GM21576 (cell line): ENCODE results near the gene GBE1.
"Not testable (repeated sequence)": the region's sequence is repeated elsewhere in the genome, so short reads cannot be mapped to it uniquely, and the experiment has no call there.

ENCODE experiments used
- ATAC-seq: cut with Tn5 transposase; IDR thresholded peaks from one replicate; pipeline ENCODE4 v1.9.1; 2021; ENCODE audit warnings: mild to moderate bottlenecking, moderate library complexity; ENCODE audit not compliant: unreplicated experiment

The GBE1 gene

DNA sequence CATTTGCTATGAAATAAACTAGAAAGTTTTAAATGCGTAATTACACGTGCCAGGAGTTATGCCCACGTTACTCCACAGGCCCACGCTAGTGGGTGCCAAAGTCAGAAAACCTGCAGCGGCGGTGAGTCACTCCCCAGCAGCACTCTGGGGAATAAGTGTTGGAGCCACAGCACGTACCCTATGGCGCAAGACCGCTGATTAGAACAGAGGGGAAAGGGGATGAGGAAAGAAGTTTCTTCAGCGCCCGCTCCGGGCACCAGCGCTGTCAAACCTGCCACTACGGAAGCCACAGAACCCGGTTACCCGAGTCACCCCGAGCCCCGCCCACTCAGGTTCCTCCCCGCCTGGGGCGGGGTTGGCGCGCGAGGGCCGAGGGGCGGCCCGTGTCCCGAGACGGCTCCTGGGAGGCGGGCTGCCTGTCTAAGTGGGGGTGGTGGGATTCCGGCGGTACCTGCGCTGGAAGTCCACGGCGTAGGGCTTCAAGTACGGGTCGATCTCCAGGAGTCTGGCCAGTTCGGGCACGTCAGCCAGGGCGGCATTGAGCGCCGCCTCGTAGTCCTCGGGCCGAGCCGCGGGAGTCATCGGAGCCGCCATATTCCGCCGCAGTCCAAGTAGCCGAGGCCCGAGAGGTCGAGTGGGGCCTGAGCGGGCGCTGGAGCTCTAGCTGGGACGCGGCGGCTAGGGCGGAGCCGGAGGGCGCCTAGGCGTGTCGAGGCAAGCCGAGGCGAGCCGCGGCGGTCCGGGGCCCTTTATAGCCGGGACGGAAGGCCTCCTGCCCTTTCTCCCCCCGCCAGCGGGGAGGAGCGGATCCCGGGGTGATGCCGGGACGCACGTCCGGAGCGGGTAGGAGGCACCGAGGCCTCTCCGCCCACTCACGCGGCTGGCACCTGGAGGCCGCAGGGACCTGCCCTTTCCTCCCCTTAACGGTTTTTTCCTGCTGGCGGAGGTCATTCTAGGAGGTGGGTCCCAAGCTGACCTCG lies at the start of gene GBE1:
Gene GBE1, minus strand, starts transcription at position 722 of the 980 bp plus-strand sequence. Its CDS starts 128 bp downstream, at position 594.
- ATAC-seq = peak; percentile 84

DNA sequence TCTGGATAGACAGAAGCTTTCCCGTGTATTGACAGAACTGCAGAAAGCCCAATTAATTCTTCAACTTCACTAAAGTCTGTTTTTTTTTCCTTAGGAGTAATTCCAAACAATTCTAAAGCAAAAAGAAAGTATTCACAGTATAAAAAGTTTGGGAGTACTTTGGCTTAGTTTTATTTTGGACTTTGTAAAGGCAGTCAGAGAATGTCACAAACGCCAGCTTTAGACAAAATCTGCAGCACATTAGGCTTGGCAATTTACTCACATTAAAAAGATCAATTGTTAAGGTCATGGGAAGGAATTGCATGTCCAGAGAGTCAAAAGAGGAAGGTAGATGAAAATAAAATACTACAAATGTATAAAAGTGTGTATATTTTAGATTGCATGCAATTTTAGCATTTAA lies 47.5 kb upstream of the GBE1 start:
- no peak for ATAC-seq

DNA sequence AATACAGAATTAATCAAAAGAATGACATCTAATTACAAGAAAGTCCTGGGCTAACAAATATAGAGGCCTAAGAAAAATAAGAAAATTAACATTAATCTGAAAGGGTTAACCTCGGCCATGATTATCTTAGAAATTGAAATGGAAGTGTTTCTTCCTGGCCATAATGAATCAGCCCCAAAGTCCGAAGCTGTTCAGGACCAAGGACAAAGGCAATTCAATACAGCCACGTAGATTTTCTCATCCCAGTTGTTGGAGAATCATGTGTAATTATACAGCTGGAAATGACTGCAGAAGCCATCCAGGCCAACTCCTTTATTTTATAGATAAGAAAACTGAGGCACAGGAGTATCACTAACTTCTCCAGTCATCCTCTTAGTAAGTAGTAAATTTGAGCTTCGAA lies 38.0 kb upstream of the GBE1 start:
- no peak for ATAC-seq

DNA sequence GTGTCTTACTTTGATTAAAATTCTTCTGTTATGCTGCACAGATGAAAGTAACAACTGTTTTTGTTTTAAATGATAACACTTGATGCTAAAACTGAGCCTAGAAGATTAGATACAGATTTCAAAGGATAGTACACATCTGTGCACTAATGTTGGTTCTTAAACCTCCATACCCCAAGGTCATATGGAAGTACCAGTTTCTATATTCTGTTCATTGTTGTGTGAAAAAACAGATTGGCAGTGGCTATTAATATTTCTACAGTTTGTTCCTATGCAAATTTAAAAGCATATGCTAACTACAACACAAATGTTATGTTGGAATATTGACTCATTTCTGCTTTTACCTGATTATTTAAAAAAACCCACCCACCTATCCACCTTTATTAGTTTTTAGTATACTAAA lies 32.0 kb upstream of the GBE1 start:
- no peak for ATAC-seq

DNA sequence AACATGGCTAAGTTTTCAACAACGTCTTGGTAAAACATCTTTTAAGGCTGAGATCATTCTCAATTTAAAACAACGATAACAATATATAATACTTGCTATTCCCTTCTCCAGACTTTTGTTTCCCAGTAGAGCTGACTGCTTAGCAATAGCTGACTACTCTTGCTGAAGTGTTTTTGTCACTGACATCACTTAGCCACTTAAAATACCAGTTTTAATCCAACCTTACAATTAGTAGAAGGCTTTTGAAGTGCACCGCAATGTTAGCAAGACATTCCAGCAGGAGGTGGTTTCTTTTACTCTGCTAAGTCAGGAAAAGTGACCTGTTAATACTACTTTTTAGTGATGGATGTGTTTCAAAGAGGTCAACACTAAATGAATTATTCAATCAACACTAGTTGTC lies 28.7 kb upstream of the GBE1 start:
- ATAC-seq = no peak

DNA sequence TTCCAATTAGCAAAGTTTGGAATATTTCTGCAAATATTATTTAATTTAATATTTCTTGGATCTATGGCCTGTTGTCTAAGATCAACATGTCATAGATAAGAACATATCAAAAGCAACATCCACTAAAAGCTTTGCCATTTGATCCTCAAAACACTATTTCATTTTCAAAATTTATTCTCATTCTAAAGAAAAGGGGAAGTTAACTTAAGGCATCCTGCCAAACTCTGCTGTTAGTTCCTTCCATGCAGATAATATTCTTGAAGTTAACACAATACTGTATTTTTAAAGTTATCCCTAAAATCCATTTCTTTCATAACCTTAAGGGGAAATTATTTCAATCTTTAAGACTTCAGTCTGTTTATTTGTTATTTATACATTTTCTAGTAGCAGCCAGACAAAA lies 28.2 kb upstream of the GBE1 start:
- no peak for ATAC-seq

DNA sequence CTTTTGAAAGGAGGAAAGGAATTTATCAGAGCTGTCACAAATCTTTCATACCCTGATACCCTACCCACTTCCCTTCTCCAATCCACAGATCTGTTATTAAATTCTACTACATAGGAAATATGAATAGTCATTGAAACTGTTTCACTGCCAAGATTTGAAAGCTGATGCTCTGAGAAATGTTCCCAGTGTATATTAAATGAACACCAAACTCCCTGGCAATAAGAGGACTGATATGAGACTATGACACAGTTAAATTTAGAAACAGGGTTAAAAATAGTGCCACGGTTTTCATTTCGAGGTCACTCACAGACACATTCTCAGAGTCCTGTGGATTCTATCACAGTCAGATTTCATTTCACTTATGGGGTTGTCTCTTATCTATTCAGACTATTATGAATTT lies 27.2 kb upstream of the GBE1 start:
- ATAC-seq = peak; percentile 81

DNA sequence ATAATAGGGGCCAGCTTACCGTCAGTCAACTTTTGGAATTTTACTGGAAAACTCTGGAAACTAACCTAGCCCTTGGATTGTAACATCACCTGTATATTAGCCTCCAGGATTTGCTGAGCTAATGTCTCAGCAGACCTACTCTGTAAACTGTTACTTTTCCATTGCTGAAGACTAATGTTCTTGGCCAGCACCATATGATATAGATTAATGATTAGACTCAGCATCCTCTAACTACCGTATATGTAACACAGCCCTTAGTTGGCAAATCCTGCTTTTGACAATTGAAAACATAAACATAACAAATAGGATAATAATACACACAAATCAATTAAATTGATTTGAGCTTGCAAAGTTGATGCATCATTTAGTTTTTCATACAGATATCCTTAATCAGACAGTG lies 26.6 kb upstream of the GBE1 start:
- no peak for ATAC-seq

DNA sequence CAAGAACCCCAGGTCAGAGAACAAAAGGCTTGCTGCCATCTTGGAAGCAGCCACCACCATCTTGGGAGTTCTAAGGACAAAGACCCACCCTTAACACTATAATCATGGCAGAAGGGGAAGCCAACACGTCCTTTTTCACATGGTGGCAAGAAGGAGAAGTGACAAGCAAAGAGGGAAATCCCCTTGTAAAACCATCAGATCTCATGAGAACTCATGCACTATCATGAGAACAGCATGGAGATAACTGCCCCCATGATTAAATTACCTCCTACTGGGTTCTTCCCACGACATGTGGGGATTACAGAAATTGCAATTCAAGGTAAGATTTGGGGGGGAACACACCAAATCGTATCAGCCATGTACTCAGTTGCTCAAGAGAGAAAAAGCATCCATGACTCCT lies 21.1 kb upstream of the GBE1 start:
- no peak for ATAC-seq

DNA sequence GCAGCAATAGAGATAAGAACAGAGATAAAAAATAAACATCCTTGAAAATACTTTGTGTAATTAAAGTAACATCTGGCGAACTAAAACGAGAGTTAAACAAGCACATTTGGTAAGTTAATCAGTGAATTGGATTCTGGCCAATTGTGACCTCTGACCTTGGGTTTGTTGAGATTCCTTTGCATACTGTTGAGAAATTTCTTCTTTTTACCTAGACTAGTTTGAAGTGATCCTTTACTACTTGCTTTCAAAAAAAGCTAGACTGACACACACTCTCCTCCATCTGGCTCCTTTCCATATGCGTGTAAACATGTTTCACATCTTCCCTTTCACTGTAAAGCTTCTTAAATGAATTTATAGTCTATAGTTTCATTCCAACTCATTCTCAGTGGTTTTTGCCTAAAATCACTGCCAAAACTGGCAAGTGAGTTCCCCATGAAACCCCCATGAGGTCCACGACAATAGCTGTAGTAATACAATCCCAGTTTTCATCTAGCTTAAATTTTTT lies 17.3 kb upstream of the GBE1 start:
- ATAC-seq = no peak

DNA sequence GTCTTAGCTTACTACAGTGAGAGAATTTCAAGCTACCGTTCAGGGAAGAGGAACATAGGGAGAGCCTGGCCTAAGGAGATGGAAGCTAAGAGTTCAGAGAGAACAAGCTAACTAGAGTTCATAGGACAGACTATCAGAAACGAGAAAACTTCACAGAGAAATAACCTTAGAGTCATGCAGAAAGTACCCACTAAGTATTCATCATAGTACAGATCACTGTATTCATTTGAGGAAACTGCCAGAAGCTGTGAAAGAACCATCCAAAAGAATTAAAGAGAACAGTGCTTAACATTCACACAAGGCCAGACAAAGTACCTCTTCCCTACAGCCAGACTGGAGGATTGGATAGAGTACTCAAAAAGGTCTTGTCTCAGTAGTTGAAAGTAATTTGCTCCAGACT lies 15.2 kb upstream of the GBE1 start:
- no peak for ATAC-seq

DNA sequence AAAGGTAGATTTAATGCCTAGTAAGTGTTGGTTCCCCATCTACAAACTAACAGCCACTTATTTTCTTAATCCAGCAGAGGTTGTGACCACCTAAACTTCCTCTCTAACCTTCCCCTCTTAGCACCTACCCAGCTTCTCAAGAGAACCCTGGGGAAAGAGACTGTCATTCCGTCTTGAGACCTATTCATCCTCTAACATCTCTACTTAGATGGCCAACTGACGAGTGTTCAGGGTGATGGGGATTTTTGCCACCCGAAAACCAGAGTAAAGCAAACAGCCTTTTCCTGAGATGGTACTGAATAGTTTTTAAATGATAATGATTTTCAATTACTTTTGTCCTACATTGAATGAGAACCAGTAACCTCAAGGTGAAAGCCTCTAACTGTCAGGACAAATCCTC lies 9.3 kb upstream of the GBE1 start:
- no peak for ATAC-seq

DNA sequence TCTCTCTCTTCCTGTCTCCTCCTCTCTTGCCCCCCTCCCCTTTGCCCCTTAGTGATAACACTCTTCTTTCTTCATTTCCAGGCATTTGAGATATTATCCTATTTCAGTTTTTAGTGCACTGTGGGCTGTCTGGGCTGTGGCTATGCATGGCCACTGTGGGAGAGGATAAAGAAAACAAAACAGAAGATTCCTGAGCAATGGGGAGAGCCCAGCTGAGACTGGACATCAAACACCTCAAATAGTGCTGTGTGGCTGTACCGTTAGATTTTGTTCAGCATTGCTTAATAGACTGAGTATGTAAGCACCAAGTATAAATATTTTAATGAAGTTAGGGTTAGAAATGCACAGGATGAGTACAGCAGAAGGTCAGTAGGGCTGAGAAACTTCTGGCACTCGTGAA lies 7.9 kb upstream of the GBE1 start:
- ATAC-seq = no peak

DNA sequence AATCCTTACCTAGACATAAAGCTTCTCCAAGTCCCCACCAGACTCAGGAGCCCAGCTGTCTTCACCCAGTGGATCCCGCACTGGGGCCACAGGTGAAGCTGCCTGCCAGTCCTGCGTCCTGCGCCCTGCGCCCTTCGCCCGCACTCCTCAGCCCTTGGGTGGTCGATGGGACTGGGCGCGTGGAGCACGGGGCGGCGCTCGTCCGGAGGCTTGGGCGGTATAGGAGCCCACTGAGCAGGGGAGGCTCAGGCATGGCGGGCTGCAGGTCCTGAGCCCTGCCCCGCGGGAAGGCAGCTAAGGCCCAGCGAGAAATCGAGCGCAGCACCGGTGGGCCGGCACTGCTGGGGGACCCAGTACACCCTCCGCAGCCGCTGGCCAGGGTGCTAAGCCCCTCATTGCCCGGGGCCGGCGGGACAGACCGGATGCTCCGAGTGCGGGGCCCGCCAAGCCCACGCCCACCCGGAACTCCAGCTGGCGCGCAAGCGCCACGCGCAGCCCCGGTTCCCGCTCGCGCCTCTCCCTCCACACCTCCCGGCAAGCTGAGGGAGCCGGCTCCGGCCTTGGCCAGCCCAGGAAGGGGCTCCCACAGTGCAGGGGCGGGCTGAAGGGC lies 5.9 kb upstream of the GBE1 start:
- not testable (repeated sequence) for ATAC-seq

DNA sequence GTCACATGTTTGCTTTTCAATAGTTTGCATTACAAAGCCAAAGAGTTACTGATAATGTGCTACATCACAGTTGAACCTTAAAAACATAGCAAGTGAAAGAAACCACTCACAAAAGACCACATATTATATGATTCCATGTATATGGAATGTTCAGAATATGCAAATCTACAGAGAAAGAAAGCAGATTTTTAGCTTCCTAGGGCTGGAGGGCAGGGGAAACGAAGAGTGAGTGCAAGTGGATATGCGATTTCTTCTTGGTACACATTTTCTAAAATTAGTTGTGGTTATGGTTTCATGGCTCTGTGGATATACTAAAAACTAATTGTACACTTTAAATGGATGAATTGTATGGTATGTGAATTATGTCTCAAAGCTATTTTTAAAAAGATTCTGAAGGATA lies 4.0 kb upstream of the GBE1 start:
- no peak for ATAC-seq

DNA sequence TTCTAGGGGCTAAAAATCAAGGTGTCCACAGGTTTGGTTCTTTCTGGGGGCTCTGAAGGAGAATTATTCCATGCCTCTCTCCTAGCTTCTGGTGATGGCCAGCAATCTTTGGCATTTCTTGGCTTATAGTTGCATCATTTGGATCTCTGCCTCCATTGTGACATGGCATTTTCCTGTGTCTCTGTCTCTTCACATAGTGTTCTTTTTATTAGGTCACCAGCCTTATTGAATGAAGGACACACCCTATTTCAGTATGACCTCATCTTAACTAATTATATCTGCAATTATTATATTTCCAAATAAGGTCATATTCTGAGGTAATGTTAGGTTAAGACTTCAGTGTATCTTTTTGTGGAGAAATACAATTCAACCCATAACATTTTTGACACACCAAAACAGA lies 3.2 kb upstream of the GBE1 start:
- no peak for ATAC-seq

DNA sequence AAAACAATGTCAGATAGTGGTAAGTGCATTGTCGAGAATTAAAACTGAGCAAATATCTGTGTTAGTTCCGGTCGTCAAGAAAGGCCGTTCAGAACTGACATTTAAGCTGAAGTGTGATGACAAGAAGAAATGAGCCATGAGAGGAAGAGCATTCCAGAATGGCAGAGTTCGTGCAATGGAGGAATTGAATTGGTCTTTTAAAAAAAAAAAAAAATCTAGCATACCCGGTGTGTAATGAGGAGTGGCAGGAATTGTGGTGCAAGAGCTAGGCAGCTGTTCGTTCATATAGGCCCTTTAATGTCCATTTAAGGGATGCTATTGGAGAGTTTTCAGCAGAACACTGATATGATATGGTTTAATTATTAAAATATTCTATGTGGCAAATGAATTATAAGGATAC lies 2.6 kb upstream of the GBE1 start:
- no peak for ATAC-seq

DNA sequence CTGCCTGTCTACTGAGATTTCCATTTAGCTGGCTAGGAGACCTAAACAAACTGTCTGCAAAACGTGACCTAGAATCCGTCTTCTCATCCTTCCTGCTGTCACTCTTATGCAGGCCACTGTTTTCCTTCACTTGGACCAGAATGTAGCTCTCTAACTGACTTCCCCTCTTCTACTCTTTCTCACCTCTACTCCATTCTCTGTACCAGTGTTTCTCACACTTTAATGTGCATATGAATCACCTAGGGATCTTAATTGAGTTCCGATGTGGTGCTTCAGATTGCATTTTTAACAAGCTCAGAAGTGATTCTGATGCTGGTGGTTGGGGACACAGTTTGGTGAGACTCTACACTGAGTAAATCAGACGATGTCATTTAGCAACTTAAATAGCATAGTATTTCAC lies 1.6 kb upstream of the GBE1 start:
- no peak for ATAC-seq

DNA sequence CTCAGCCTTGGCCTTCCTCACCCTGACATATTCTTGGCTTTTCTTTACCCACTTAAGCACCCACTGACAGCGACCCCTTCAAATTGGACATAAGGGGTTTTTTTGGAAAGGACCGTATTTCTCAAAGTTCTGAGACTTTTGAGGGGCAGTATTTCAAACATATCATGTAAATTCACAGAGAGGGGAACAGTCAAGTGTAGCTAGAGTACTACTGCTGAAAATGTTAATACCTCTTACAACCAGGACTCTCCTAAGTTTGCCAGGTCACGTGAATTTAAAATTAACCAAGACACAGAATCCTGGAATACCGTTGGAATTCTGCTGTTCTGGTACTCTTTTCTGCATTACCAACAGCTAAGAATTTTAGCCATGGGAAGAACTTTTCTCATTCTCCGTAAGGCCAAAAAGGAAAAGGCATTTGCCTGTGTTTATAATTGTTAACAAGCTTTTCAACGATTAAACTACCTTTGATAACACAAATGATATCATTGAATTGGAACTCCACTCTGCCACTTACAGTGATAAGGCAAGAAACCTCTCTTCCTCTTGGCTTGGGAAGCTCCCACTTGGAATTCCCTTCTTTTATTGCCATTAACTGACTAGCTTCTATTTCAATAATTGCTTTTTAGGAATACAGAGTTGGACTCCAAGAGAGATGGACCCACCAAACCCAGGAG lies 597 bp upstream of the GBE1 start:
- ATAC-seq = no peak

DNA sequence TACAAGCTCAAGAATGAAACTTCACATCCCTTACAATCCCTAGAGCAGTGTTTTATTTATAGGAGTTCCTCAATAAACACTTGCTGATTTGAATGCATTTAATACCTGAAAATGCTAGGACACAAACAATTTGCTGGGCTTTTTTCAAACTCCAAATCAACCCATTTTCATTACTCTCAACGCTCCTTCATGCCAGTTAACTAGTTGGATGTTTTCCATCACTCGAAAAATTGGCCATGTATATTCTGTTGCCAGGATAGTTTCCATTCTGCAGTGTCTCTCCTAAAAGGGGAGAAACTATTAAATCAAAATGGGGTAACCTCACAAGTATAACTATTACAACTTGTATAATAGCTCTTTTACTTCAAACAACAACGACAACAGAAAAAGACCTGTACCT lies 1.2 kb downstream of the GBE1 start:
- ATAC-seq = no peak

DNA sequence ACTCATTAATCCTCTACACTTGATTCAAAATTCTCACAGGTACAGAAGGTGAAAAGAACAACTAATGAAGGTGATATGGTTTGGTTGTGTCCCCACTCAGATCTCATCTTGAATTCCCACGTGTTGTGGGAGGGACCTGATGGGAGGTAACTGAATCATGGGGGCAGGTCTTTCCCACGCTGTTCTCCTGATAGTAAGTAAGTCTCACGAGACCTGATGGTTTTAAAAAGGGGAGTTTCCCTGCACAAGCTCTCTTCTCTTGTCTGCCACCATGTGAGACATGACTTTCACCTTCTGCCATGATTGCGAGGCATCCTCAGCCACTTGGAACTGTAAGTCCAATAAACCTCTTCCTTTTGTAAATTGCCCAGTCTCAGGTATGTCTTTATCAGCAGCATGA lies 2.7 kb downstream of the GBE1 start:
- not testable (repeated sequence) for ATAC-seq

DNA sequence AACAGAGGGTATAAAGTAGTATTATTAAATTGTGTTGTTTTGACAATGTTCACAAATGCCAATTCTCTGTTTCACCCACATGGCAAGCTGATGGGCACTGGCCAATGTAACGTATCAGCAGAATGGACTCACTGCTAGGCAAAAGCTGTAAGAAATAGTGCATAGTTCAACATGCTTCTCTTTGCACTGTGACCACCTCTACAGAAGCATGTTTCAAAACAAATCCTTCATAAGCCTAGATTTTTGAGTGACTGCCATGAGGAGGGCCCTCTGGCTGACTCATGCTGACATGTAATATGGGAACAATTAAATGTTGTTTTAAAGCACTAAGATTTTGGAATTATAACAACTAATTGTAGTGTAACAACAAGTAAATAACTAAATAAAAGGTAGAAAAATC lies 3.2 kb downstream of the GBE1 start:
- ATAC-seq = no peak
